PC-9 (cell line): ENCODE results near the gene BICDL2.

ENCODE experiments used
- CTCF ChIP-seq: fragments of 200-600 bp; sonication (generic); conservative IDR thresholded peaks from 2 replicates; pipeline ENCODE4 v1.6.1; 2017; ENCODE audit warnings: mixed run types, antibody characterized with exemption, mild to moderate bottlenecking, moderate library complexity
- EZH2 ChIP-seq: fragments of 200-600 bp; sonication (generic); IDR thresholded peaks from 2 replicates; pipeline ENCODE4 v1.8.0; 2017; ENCODE audit warnings: antibody characterized with exemption, low read depth

- TF ChIP-seq CTCF (no peak), EZH2 (no peak)
Observed at GRCh38 chr16:3001316-3001715, 35.4 kb downstream of the BICDL2 start.
